Stimulated activated CD4-positive, alpha-beta T cell treated with anti-CD3 and anti-CD28 coated beads, TNF-alpha, amount 100 ng/mL, for 4 hours (primary cell): Measurements from ENCODE around the gene ANAPC1.
"Not testable (repeated sequence)": the region's sequence is repeated elsewhere in the genome, so short reads cannot be mapped to it uniquely, and the experiment has no call there.

Experiments used
- DNase-seq, 3 experiments: peaks; one replicate each; pipeline ENCODE4 v3.0.0-alpha.2; 2020; ENCODE audit warnings: low read depth in 3 of 3

Gene ANAPC1

DNA sequence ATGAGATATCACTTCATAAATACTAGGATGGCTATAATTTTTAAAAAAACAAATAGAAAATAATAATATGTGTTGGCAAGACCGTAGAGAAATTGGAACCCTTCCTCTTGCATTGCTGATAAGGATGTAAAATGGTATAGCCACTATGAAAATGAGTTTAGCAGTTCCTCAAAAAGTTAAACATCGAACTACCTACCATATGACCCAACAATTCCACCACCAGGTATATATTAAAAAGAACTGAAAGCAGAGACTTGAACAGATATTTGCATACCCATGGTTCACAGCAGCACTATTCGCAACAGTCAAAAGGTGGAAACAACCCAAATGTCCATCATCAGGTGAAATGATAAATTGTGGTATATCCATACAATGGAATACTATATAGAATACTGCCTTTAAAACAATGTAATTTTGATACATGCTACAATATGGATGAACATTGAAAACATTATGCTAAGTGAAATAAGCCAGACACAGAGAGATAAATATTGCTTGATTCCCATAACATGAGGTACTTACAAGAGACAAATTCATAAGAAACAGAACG lies 55.7 kb downstream of the ANAPC1 start:
- not testable (repeated sequence) for DNase-seq

DNA sequence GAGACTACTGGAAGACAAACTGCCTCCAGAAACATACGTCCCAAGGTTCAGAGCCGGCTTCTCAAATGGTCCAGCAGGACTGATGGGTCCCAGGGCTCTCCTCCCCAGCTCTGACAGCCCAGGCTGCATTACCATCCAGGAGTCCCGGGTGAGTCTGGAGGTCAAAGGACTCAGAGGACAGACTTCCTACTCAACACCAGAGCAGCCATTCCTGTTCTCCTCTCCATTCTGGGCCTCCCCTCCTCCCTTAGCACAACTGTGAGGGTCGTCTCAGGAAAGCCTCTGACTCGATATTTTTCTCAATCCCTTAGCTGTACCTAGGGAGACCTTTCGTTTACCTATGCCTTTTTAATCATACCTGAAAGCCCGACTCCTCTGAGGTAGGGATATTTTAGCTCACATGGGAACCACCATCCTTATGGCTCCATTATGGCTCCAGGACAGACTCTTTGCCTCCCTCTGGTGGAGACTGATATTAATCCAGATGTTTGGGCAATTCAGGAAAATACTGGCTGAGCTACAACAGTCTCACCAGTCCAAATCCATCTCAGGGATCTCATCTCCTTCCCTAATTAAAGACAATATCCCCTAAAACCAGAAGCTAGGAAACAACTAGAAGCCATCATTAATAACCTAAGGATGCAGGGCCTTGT lies 70.9 kb downstream of the ANAPC1 start:
- not testable (repeated sequence) for DNase-seq

- not testable (repeated sequence) for DNase-seq
Measured at GRCh38 chr2:111790633-111791032, 93.4 kb downstream of the ANAPC1 start.

GRCh38 chr2:111784081-111784480 lies 99.9 kb downstream of the ANAPC1 start:
- DNase-seq = not testable (repeated sequence)

DNA sequence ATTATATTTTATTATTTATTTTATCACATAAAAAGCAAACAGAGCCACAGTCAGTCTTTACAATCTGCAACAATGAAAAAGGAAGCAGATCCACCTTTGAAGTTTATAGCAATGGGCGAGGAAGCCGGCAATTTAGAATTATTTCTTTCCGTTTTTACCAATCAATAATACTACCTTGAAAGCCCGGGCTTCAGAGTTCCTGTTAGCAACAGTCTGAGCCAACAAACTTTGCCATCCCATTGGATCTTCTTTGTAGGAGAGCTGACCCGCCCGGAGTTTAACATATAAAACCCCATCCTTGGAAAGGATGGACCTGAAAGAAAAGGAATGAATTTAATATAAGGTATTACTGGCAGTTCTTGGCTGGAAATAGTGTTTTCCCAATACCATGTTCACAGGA lies 101.8 kb downstream of the ANAPC1 start:
- DNase-seq = not testable (repeated sequence)

GRCh38 chr2:111781443-111782094 lies 102.4 kb downstream of the ANAPC1 start:
- DNase-seq = not testable (repeated sequence)

DNA sequence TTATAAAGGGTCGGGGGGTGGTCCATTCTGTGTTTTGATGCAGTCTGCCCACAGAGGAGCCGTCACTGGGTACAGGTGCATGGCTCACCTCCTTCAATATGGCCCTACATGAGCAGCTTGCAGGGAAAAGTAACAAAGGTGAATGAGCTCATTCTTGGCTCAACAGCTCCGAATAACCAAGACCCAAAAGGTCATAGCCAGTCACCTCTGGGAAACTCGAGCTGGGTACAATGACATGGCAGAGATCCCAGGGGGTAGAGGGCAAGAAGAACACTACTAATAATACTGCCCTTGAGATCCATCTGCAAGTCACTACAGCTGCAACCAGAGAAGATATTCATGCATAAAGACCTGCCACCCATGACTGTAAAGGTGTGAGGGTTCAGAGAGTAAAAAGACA lies 106.8 kb downstream of the ANAPC1 start:
- not testable (repeated sequence) for DNase-seq

GRCh38 chr2:111776296-111776695 lies 107.7 kb downstream of the ANAPC1 start:
- not testable (repeated sequence) for DNase-seq

DNA sequence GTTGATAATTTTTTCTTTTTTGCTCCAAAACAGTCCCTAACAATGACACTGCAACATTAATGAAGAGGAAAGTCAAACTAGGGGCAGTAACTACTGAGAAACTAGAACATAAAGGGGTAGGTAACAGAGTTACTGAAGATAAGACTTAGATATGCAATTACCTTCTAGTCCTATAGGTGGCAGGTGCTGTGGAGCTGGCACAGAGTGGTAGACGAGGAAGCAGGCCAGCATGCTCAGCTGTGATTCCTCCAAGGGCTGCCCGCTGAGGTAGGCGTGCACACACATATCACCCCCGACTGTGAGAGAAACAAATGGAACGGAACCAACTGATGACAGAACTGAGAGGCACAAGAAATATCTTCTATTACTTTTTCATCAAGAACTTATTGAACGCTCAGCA lies 111.8 kb downstream of the ANAPC1 start:
- DNase-seq = not testable (repeated sequence)

DNA sequence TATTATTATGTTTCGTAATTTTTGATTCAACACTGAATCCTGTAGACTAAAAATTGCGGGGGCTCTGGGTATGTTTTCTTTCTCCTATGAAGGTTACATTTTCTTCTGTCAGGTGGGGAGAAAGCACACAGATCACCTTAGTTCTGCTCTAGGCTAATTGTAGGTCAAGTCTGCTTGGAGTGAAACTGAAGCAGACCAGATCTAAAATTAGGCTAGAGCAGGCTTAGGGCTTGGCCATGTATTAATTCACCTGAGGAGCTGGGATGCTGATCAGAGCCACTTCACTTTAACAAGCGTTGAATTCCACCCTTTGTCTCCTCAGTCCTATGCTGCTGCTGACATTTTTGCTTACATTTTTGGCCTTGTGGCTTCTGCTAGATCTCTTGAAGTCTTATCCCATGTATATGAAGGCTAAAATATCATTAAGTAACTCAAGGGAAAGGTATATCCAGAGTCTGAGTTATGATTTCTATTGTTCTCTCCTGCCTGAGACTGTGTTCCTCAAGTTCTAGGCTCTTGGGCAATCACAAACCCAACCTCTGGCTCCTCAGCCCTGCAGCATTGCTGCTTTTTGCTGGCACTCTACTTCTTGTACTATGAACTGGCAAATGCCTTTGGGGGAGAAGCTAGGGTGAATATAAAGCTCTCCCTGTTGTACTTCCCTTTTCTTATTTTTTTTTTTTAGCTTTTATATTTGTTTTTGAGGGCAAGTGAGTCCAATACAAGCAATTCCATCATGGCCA lies 112.9 kb downstream of the ANAPC1 start:
- DNase-seq = not testable (repeated sequence)

DNA sequence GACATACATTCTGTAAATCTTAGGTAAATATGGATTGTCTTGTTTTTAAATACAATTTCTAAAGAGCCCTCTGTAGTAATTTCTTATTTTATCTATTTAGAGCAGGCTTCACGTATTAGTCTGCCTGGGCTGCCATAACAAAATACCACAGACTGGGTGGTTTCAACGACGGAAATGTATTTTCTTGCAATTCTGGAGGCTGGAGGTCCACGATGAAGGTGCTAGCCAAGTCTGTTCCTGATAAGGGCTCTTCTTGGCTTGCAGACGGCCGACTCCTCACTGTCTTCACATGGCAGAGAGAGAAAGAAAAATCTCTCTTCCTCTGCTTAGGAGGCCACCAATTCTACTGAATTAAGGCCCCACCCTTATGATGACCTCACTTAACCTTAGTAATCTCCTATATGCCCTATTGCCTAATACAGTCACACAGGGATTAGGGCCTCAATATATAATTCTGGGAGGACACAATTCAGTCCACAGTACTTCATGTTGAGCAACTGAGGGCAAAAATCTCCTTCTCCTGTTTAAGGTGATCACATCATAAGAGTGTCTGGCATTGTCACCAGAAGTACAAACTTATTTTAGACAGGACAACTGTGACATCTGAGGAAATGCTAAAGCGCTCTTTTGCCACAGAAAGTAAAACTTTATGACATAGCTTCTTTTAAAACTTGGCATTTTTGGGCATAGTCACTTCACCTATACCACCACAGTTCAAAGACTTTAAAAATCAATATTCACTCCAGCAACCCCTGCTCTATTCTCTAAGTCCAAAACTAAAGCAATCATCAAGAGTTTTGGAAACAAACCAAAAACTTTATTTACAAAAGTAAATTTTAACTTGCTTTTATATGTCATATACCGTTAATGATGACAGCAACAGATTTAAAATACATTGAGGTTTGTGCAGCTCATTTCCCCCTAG lies 115.5 kb downstream of the ANAPC1 start:
- DNase-seq = not testable (repeated sequence)

DNA sequence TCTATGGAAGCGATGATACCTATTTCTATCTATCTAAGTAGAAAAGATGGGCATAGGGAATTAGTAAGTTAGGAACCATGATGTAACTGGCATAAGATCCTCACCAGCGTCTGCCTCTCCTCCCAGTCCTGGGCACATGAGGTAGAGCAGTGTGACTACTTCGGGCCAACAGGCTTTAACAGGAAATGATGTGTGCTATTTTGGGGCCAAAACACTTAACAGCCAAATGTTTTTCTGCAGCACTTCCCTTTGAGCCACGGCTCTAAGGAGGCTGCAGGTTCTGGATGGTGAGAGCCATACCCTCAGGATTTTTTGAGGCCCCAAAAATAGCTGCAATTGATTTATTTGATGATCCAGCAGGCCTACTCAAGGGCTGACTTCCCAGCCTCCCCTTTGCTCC lies 116.9 kb downstream of the ANAPC1 start:
- not testable (repeated sequence) for DNase-seq

DNA sequence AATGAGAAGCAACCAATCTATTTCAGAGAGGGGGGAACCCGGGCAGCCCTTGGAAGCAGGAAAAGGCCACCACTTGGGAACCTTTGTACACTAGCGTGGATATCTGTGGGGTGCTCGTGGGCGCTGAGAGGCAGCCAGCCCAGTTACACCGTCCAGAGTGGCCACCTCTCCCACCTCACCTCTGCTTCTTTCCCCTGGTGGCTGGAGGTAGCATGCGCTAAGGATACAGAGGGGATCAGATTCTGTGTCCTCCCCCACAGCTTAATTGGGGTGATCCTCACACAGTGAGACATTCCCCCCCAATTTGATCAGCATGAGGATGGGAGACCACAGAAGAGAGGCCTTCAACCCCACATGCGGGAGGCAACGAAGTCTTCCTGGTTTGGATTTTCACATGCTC lies 117.7 kb downstream of the ANAPC1 start:
- not testable (repeated sequence) for DNase-seq

DNA sequence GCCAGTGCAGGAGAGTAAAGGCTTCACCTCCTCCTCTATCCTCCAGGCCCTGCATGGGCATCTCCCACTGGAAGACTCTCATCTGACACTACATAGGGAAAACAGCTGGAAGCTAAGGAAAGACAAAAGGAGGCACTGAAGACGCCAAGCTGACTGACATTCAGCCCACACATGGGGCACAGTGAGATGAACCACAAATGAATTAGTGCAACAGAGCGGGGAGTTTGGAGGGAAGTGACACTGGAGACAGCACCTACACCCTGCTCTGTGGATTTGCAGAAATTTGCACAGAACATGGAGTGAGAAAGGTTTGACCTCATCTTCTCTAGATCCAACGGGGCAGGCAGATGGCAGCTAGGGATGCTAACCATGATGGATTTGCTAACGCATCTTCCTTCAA lies 119.8 kb downstream of the ANAPC1 start:
- DNase-seq = not testable (repeated sequence)

GRCh38 chr2:111760697-111761284 lies 123.2 kb downstream of the ANAPC1 start:
- DNase-seq = not testable (repeated sequence)

- DNase-seq = not testable (repeated sequence)
Measured at GRCh38 chr2:111752533-111752932, 131.5 kb downstream of the ANAPC1 start.

DNA sequence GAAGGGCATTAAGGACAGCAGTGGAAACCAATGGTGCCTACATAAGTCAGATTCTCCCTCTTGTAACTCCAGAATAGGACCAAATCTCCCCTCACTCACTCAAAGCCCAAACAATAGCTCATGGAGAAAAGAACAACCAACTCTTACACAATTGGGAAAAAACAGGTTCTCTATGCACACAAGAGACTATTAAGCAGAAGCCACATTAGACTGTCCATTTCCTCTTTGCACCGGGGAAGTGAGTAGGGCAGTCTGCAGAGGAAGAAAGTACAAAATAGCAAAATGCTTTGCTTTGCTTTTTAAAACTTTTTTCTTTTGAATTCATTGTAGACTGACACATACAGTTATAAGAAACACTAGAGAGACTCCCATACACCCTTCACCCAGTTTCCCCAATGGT lies 133.4 kb downstream of the ANAPC1 start:
- DNase-seq = not testable (repeated sequence)

GRCh38 chr2:111748429-111748828 lies 135.6 kb downstream of the ANAPC1 start:
- DNase-seq = not testable (repeated sequence)

DNA sequence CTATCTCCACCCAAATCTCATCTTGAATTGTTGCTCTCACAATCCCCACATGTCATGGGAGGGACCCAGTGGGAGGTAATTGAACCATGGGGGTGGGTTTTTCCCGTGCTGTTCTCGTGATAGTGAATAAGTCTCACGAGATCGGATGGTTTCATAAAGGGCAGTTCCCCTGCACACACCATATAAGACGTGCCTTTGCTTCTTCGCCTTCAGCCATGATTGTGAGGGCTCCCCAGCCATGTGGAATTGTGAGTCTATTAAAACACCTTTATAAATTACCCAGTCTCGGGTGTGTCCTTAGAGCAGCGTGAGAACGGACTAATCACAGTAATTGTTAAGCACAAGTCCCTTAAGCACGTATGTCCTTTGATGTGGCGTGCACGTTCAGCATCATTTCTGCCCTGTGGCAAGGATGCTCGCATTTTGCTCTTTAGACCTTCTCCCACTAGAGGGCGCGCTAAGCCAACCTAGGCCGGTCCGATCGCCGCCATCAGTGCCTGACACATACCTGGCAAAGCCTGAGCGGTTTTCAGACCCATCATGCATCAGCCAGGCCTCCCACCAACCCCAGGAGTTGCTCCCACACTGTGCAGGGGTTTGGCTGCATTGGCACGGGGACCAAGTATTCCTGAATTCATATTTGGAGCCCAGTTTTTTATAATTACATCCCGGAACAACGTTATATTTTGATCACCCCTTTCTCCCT lies 136.4 kb downstream of the ANAPC1 start:
- peak in 2 of 3 experiments; percentile 46 to 50 for DNase-seq

GRCh38 chr2:111744751-111745150 lies 139.2 kb downstream of the ANAPC1 start:
- DNase-seq = not testable (repeated sequence)
